SK-N-MC (cell line): ENCODE measurements around the gene CPT1A.
A peak's percentile ranks its signal among the peaks of the same experiment; 100 is the strongest.

Experiments
- DNase-seq: peaks from one replicate; pipeline ENCODE4 v3.0.0-alpha.2; 2011; ENCODE audit warnings: low read depth, low spot score
- H3K27ac ChIP-seq: fragments of 200-600 bp; sonication (generic); 2 replicates; pipeline ENCODE4 v1.5.1; 2016; ENCODE audit warnings: mixed run types
- H3K36me3 ChIP-seq: fragments of 200-600 bp; sonication (generic); 2 replicates; pipeline ENCODE4 v1.6.1; 2017; ENCODE audit warnings: antibody characterized with exemption, low read length, mixed read lengths; ENCODE audit not compliant: insufficient read depth
- H3K4me3 ChIP-seq: fragments of 200-600 bp; sonication (generic); 2 replicates; pipeline ENCODE4 v1.5.1; 2016
- H3K9ac ChIP-seq: fragments of 200-600 bp; sonication (generic); 2 replicates; pipeline ENCODE4 v1.8.0; 2017; ENCODE audit warnings: mixed run types, mixed read lengths; ENCODE audit not compliant: insufficient read length
- H3K9me3 ChIP-seq: fragments of 200-600 bp; sonication (generic); 2 replicates; pipeline ENCODE4 v1.6.1; 2017; ENCODE audit warnings: low read depth, mild to moderate bottlenecking, antibody characterized with exemption, low read length, moderate library complexity, mixed read lengths
- EZH2 ChIP-seq: fragments of 200-600 bp; sonication (generic); IDR thresholded peaks from one replicate; pipeline ENCODE4 v1.6.1; 2017; ENCODE audit warnings: antibody characterized with exemption
- FOXP2 ChIP-seq: optimal IDR thresholded peaks from 2 replicates; pipeline ENCODE3; 2011; ENCODE audit warnings: mild to moderate bottlenecking, moderate library complexity; ENCODE audit not compliant: insufficient read depth; ENCODE audit errors: extremely low read length, control extremely low read depth
- POLR2AphosphoS5 ChIP-seq: IDR thresholded peaks from 2 replicates; pipeline ENCODE4 v1.6.1; 2012; ENCODE audit warnings: mild to moderate bottlenecking, low read depth, low read length, borderline replicate concordance

The CPT1A gene

GRCh38 chr11:68767672-68768071, 74.0 kb downstream of the CPT1A start:
- peaks cover 50% of the 10 kb centered on the region for H3K36me3 ChIP-seq
- H3K9me3 ChIP-seq = no peaks in the 10 kb centered on the region
- H3K4me3 ChIP-seq = no peak overlapping the region
- no peak overlapping the region for H3K27ac ChIP-seq
- TF ChIP-seq EZH2 = no peak
- no peak for TF ChIP-seq POLR2AphosphoS5
- TF ChIP-seq FOXP2 = no peak
- DNase-seq = no peak
- H3K9ac ChIP-seq = no peak overlapping the region

- Histone ChIP-seq H3K9me3 (no peaks in the 10 kb centered on the region), H3K36me3 (peaks cover 50% of the 10 kb centered on the region), H3K9ac (no peak overlapping the region), H3K27ac (no peak overlapping the region), H3K4me3 (no peak overlapping the region)
- TF ChIP-seq FOXP2 (no peak), EZH2 (no peak), POLR2AphosphoS5 (no peak)
- DNase-seq = no peak
Observed at GRCh38 chr11:68766786-68767185, 74.9 kb downstream of the CPT1A start.

GRCh38 chr11:68764746-68765145, 77.0 kb downstream of the CPT1A start:
- peak overlapping the region; percentile 63 for H3K27ac ChIP-seq
- no peaks in the 10 kb centered on the region for H3K9me3 ChIP-seq
- TF ChIP-seq EZH2 (no peak), FOXP2 (no peak)
- no peak overlapping the region for H3K4me3 ChIP-seq
- no peak for DNase-seq
- H3K36me3 ChIP-seq = peaks cover 48% of the 10 kb centered on the region
- no peak overlapping the region for H3K9ac ChIP-seq

GRCh38 chr11:68763926-68764657, 77.6 kb downstream of the CPT1A start:
- Histone ChIP-seq H3K9ac (no peak overlapping the region), H3K27ac (peak overlapping the region; percentile 63)
- DNase-seq = no peak

GRCh38 chr11:68763181-68763721, 78.5 kb downstream of the CPT1A start:
- H3K9ac ChIP-seq = no peak overlapping the region
- peak; percentile 87 for DNase-seq
- TF ChIP-seq POLR2AphosphoS5 (no peak), FOXP2 (peak; percentile 48)
- H3K4me3 ChIP-seq = peak overlapping the region; percentile 47
- peak overlapping the region; percentile 63 for H3K27ac ChIP-seq
- peaks cover 45% of the 10 kb centered on the region for H3K36me3 ChIP-seq
- no peaks in the 10 kb centered on the region for H3K9me3 ChIP-seq

More at GRCh38 chr11:68763926-68764657, 77.6 kb downstream of the CPT1A start:
- peaks cover 48% of the 10 kb centered on the region for H3K36me3 ChIP-seq
- peak overlapping the region; percentile 47 for H3K4me3 ChIP-seq
- H3K9me3 ChIP-seq = no peaks in the 10 kb centered on the region
- TF ChIP-seq EZH2 = no peak
- TF ChIP-seq FOXP2 = no peak
- no peak for TF ChIP-seq POLR2AphosphoS5

- H3K27ac ChIP-seq = no peak overlapping the region; the same call in 1 of the 2 replicates
- TF ChIP-seq EZH2 = no peak
- TF ChIP-seq FOXP2 = no peak
- TF ChIP-seq POLR2AphosphoS5 = no peak
- no peak for DNase-seq
- H3K4me3 ChIP-seq = no peak overlapping the region
- no peak overlapping the region for H3K9ac ChIP-seq
- H3K36me3 ChIP-seq = peaks cover 53% of the 10 kb centered on the region
- no peaks in the 10 kb centered on the region for H3K9me3 ChIP-seq
Observed at GRCh38 chr11:68762481-68762880, 79.2 kb downstream of the CPT1A start.

- Histone ChIP-seq H3K9ac (no peak overlapping the region), H3K9me3 (no peaks in the 10 kb centered on the region), H3K4me3 (no peak overlapping the region), H3K27ac (no peak overlapping the region), H3K36me3 (peaks cover 54% of the 10 kb centered on the region)
- no peak for DNase-seq
- no peak for TF ChIP-seq EZH2
- no peak for TF ChIP-seq FOXP2
- TF ChIP-seq POLR2AphosphoS5 = no peak
Observed at GRCh38 chr11:68761801-68762200, 79.9 kb downstream of the CPT1A start.

GRCh38 chr11:68759991-68760390, 81.7 kb downstream of the CPT1A start:
- Histone ChIP-seq H3K9ac (no peak overlapping the region), H3K4me3 (no peak overlapping the region), H3K36me3 (peaks cover 62% of the 10 kb centered on the region), H3K9me3 (no peaks in the 10 kb centered on the region), H3K27ac (no peak overlapping the region)
- TF ChIP-seq POLR2AphosphoS5 (no peak), FOXP2 (no peak), EZH2 (no peak)
- DNase-seq = no peak
